ELR (cell line): ENCODE data around the gene CYP3A7.
A peak's percentile ranks its signal among the peaks of the same experiment; 100 is the strongest.
"Not testable (repeated sequence)": the region's sequence is repeated elsewhere in the genome, so short reads cannot be mapped to it uniquely, and the experiment has no call there.

ENCODE experiments used
- DNase-seq: peaks from one replicate; pipeline ENCODE4 v3.0.0-alpha.2; 2015; ENCODE audit warnings: low read depth

CYP3A7 gene

DNA sequence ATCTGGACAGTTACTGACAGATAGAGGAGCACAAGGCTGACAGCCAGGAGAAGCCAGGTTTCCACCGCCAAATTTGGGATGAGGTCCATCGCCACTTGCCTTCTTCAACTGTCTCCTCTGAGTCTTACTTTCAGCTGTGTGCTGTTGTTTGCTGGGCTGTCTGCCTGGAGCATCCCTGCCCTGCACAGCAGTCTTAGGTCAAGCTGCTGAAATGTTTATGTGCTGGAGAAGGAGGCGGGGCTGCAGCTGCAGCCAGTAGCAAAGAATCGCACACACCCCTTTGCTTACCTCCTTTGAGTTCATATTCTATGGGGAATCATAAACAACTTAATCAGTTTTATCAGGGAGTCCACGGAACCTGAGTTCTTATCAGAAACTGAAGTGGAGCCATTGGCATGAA is 35.0 kb downstream of the CYP3A7 start:
- no peak for DNase-seq

DNA sequence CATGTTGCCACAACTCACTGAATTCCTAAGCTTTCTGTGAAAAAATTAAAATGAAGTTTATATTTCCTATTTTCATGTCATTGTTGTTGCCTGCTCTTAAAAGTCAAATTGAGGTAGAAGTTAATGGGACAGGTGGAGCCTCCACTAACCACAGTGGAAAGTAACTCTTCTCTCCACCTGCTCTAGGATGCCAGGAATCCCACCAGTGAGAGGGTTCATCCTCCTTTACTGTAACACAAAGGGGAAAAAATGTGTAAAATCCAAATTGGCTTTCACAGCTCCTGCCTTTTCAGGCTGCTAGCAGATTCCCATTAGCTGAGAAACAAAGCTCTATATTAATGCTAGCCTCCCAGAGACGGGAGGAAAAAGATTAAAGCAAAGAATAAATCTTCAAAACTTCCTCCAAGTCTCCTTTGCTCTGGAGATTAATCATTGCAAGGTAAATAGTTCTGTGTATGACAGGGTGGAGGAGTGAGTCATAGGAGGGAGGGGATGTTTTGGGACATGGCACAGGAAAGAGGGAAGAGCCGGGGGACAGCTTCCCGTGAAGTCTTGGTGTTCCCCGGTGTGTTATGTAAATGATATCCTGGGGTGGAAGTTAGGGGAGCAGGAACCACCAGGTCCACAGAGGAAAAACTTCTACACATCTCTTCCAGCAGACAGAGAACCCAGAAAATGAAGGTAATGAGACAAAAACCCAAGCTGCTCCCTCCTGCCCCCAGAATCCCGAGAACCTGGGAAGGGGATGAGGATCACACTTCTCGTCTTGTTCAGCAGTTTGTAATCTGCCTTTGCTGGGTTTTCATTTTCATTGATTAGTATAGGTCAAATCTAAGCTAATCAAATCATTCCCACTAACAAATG is 35.9 kb downstream of the CYP3A7 start:
- peak; percentile 30 for DNase-seq

DNA sequence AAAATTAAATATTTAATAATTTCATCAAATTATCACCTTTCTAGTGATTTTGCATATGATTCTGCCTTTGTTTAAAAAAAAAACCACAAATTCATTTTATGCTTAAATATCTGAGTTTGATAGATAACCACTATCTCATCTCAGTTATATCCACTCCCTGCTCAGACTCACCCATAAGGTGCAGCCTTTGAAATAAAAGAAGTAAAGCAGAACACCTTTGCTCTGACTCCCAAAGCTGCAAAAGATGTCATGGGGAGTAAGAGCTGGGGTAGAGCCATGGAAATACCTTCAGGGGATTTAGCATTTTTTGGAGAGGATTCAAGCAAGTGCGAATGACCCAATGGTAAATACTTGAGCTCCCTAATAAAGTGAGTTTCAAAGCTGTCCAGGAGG is 40.1 kb downstream of the CYP3A7 start:
- no peak for DNase-seq

DNA sequence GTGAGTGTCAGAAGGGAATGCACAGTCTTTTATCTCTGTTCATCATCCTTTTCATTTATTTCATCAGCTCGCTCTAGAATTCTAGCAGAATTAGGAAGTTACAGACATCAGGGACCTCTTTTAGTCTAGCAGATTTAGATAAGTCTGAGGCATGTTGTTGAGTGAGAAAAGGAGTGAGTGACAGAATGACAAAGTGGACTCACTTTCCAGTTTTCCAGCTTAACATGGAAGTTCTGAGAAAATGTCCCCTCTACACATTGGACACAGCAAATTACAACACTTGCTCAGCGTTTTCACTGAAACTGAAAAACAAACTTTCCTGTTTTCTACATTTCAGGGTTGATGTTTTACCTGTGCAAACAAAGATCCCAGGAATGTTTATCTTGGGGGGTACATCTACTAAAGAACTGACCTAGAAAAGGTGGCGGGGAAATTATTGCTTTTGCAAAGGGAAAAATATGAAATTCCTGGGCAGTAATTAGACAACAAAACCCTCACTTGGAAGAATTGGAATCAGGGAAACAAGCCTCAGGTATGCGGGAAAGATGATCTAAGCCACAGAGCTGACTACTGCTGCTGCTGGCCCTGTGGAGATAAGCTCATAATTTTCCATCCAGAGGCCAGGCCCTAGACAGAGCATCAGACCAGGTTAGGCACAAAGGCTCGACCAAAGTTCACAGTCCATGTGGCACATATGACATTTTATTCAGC is 40.6 kb downstream of the CYP3A7 start:
- no peak for DNase-seq

DNA sequence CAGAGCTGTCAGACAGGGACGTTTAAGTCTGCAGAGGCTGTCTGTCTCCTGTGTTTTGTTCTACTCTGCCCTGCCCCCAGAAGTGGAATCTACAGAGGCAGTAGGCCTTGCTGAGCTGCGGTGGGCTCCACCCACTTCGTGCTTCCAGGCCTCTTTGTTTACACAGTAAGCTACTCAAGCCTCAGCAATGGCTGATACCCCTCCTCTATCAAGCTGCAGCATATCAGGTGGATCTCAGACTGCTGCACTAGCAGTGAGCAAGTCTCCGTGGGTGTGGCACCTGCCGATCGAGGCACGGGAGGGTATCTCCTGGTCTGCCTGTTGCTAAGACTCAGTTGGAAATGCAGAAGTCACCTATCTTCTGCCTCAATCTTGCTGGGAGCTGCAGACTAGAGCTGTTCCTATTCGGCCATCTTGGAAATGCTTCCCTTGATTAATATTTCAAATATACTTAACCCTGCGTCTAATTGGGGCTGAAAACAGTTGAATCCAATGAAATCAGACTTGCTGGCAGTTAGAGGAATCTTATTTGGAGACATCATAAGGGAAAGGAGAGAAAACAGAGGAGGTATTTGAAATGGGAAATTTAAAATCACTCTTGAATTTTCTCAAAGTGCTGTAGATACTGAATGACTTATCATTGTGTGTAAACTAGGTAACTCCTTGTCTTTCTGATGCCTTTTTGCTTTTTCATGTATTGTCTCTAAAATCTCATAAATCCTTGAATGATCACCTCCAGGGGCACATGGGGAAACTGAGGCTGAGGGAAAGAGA is 41.4 kb downstream of the CYP3A7 start:
- DNase-seq, result no peak

DNA sequence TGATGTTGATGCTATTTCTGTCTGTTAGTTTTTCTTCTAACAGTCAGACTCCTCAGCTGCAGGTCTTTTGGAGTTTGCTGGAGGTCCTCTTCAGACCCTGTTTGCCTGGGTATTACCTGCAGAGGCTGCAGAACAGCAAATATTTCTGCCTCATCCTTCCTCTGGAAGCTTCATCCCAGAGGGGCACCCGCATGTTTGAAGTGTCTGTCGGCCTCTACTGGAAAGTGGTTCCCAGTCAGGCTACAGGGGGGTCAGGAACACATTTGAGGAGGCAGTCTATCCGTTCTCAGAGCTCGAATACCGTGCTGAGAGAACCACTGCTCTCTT is 41.9 kb downstream of the CYP3A7 start:
- no peak for DNase-seq

DNA sequence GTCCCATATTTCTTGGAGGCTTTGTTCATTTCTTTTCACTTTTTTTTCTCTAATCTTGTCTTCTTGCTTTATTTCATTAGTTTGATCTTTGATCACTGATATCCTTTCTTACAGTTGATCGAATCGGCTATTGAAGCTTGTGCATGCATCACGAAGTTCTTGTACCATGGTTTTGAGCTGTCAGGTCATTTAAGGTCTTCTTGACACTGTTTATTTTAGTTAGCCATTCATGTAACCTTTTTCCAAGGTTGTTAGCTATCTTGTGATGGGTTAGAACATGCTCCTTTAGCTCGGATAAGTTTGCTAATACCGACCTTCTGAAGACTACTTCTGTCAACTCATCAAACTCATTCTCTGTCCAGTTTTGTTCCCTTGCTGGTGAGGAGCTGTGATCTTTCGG is 42.4 kb downstream of the CYP3A7 start:
- DNase-seq, result not testable (repeated sequence)

DNA sequence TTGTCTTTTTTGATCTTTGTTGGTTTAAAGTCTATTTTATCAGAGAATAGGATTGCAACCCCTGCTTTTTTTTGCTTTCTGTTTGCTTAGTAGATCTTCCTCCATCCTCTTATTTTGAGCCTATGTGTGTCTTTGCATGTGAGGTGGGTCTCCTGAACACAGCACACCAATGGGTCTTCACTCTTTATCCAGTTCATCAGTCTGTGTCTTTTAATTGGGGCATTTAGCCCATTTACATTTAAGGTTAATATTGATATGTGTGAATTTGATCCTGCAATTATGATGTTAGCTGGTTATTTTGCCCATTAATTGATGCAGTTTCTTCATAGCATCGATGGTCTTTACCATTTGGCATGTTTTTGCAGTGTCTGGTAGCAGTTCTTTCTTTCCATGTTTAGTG is 43.3 kb downstream of the CYP3A7 start:
- DNase-seq, result not testable (repeated sequence)

DNA sequence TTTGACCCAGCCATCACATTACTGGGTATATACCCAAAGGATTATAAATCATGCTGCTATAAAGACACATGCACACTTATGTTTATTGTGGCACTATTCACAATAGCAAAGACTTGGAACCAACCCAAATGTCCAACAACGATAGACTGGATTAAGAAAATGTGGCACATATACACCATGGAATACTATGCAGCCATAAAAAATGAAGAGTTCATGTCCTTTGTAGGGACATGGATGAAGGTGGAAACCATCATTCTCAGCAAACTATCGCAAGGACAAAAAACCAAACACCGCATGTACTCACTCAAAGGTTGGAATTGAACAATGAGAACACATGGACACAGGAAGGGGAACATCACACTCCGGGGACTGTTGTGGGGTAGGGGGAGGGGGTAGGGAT is 44.1 kb downstream of the CYP3A7 start:
- DNase-seq, result not testable (repeated sequence)

DNA sequence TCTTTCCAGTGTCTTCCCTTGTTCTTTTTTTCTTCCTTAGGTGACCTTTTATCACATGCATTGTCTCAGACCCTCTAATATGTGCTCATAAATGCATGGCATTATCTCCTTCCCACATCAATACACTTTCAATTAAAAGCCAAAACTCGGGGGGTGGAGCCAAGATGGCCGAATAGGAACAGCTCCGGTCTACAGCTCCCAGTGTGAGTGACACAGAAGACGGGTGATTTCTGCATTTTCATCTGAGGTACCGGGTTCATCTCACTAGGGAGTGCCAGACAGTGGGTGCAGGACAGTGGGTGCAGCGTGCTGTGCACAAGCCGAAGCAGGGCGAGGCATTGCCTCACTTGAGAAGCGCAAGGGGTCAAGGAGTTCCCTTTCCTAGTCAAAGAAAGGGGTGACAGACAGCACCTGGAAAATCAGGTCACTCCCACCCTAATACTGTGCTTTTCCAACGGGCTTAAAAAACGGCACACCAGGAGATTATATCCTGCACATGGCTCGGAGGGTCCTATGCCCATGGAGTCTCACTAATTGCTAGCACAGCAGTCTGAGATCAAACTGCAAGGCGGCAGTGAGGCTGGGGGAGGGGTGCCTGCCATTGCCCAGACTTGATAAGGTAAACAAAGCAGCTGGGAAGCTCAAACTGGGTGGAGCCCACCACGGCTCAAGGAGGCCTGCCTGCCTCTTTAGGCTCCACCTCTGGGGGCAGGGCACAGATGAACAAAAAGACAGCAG is 49.0 kb downstream of the CYP3A7 start:
- DNase-seq, result not testable (repeated sequence)

DNA sequence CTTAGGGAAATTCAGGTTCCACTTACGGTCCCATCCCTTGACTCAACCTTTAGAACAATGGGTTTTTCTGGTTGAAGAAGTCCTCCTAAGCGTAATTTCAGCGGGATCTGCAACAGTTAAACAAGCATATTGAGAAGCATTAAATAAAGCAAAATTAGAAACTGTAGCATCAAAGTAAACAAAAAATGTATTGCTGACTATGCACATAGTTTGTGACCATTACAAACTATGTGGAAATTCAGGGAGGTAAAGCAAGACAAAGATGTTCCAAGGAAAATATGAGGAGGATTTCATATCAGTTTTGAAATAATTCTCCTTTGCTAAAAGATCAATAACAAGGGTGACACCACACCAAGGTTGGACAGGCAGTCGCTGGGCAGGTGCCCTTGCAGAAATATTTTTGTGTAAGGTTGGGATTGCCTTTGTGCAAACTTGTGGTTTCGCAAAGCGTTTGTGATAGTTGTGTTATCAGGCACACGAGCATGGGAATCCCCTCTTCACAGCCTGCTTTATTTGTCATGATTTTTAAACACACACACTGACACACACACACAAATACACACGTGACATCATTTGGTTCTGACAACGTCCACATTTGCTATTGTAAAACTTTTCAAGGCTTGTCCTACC is 49.8 kb downstream of the CYP3A7 start:
- no peak for DNase-seq

DNA sequence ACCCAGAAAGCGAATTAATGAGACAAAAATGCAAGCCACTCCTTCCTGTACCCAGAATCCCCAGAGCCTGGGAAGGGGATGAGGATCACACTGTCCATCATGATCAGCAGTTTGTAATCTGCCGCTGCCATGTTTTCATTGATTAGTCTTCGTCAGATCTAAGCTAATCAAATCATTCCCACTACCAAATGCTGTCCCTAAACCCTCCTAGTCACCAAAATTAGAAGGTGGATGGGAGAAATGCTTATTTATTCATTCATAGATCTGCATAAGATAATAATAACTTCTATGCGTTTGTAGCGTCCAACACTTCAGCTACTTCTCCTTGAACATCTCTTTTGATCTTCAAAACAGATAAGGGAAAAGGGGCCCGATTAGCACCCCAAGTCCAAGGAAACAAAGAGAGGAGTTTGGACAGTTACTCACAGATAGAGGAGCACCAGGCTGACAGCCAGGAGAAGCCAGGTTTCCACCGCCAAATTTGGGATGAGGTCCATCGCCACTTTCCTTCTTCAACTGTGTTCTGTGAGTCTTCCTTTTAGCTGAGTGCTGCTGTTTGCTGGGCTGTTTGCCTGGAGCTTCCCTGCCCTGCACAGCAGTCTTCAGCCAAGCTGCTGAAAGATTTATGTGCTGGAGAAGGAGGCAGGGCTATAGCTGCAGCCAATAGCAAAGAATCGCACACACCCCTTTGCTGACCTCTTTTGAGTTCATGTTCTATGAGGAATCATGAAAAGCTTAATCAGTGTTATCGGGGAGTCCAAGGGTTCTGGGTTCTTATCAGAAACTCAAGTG is 55.4 kb downstream of the CYP3A7 start, which contains the start of gene CYP3A5:
TSS of gene CYP3A5 (minus strand) at position 597 of the 792 bp plus-strand sequence. CDS start at position 497, 100 bp downstream.
- DNase-seq, result no peak

DNA sequence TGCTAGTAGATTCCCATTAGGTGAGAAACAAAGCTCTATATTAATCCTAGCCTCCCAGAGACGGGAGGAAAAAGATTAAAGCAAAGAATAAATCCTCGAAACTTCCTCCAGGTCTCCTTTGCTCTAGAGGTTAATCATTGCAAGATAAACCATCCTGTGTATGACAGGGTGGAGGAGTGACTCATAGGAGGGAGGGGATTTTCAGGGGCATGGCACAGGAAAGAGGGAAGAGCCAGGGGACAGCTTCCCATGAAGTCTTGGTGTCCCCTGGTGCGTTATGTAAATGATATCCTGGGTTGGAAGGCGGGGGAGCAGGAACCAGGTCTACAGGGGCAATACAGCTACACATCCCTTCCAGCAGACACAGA is 56.0 kb downstream of the CYP3A7 start:
- peak; percentile 57 for DNase-seq

DNA sequence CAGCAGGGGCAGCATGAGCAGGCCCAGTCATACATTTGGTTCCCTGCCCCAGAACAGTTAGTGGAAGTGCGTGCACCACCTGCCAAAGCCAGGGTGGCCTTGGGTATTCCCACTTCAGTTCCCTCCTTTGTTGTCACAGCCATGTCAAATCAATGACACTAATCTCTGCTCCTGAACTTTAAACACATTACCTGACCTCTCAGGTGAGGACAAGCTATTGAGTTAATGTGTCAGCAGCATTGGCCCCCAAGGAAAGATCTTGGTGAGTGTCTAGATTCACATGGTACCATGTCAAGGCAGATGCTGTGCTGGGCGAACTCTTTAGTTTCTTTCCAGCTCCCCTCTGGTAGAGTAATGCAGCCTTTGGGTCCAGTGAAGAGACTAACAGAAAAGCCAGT is 57.3 kb downstream of the CYP3A7 start:
- no peak for DNase-seq

DNA sequence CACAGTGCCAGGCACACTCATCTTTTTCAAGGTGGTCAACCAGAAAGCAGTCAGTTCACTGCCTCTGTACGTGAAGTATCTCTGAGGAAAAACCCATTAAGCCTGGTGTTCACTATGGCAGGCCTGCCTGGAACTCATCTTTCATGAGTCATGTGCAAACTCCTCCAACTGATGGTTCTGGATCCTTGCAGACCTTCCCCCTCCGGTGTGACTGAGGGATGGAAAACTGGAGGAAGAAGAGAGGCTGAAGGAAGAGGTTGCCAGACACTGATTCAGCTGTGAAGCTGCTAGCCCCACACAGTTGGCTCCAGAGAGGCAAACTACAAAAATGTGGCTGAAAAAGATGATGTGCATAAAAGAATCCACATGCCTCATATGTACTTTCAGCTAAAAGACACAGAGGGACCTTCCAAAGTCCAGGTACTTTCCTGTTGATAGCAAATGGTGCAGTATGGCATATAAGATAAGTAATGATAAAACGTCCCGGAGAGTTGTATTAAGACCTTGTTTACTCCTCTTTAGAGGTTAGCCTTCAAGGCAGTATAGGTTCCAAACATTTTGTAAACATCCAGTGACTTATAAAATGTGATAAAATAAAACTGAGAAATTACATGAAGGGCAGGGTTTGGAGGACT is 57.9 kb downstream of the CYP3A7 start:
- no peak for DNase-seq

DNA sequence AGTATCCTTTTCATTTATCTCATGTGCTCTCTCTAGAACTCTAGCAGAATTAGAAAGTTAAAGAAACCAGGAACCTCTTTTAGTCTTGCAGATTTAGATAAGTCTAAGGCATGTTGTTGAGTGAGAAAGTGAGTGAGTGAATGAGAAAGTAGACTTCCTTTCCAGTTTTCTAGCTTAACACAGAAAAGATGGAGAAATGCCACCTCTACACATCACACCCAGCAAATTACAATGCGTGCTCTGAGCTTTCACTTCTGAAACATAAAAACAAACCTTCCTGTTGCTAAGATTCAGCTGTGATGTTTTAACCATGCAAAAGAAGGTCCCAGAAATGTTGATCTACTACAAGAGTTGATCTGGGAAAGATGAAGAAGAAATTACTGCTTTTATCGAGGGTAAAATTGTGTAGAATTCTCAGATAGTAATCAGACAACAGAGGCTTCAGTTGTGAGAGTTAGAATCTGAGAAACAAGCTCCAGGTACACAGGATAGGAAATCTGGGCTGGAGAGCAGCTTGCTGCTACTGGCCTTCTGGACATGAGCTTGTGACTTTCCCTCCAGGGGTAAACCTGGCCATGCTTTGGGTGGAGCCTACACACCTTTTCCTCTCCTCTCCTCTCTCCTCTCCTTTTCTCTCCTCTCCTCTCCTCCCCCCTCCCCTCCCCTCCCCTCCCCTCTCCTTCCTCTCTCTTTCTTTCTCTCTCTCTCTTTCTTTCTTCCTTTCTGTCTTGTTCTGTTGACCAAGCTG is 59.8 kb downstream of the CYP3A7 start:
- DNase-seq, result no peak

DNA sequence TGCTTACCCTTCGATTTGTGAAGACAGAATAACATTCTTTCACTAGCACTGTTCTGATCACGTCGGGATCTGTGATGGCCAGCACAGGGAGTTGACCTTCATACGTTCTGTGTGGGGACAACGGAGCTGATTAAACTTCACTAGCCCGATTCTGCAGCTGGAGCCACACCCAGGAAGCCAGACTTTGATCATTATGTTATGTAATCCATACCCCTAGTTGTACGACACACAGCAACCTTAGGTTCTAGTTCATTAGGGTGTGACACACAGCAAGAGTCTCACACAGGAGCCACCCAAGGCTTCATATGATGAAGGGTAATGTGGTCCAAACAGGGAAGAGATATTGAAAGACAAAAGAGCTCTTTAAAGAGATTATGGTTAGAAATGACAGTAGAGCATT is 62.4 kb downstream of the CYP3A7 start:
- no peak for DNase-seq

DNA sequence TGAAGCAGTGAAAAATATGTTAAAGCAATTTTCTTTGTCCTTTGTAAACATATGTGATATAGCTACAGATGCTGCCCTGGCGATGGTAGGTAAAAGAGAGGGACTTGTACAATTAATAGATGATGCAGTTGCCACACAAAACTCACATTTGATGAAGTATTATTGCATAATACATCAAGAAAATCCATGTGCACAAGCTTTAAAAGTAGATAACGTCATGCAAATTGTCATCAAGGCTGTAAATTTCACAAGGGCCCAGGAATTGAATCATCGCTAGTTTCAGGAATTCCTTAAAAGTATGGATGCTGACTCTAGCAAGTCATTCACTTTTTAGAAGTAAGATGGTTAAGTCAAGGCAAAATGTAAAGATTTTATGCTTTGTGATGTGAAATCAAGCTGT is 65.2 kb downstream of the CYP3A7 start:
- no peak for DNase-seq

DNA sequence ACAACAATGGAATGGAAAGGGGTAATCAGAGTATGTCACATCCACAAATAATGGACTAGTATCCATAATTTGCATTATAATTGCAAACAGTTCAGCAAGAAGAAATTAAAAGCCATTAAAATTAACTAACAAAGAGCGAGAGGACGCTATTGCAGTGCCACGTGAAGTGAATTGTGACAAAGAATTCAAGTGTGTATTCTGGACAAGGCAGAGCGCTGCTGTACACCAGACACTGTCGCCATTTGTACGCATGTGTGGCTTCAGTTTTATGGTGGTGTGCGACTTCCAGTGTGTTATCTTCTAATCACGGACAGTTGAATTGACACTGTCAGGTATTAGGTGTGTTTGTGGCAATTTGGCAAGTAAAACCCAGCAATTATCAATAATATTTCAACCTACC is 66.5 kb downstream of the CYP3A7 start:
- DNase-seq, result no peak

DNA sequence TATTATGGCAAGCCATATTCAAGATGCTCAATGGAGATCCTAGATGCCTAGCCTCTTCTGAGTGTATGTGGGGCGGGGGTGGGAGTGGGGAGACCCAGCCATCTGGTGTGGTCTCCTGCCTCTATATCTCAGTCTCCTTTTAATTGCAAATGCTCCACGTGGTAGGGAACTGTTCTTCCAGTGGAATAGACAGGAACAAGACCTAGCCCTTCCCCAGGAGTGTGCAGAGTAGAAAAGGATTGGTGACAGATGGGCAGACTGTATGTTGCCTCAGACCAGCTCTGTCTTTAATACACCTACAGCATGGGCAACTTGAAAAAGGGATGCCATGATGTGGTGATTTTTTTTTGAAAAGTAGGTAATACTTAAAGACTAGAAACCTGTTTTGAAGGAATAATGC is 67.8 kb downstream of the CYP3A7 start:
- DNase-seq, result no peak
